Measurements from ENCODE around the gene AP2M1.

Gene AP2M1

GRCh38 chr3:184134746-184135148 is 39.9 kb upstream of the AP2M1 start:
- H3K4me3 ChIP-seq (ENCODE audit: low read depth, low read length): peak overlapping the region; percentile 96
- H3K27ac ChIP-seq: peak overlapping the region; percentile 79
- no peak for TF ChIP-seq CTCF (IDR thresholded peaks at IDR 0.05; ENCODE audit: low read depth, low read length, missing control alignments)
- no peak for DNase-seq
- peaks cover 3% of the 10 kb centered on the region for H3K36me3 ChIP-seq (replicated peaks)
- no peaks in the 10 kb centered on the region for H3K27me3 ChIP-seq (replicated peaks)
- in situ Hi-C loops (cut with HindIII; ENCODE audit: low pct_ligation_motif_present, low sequenced_read_pairs): no loop called here

GRCh38 chr3:184135149-184135910 is 39.3 kb upstream of the AP2M1 start, which contains the start of gene EIF2B5:
EIF2B5 (plus strand) TSS chr3:184135358; CDS start chr3:184135386, 28 bp downstream.
- peak; percentile 85 for DNase-seq
- TF ChIP-seq CTCF (IDR thresholded peaks at IDR 0.05; ENCODE audit: low read depth, low read length, missing control alignments): peak; percentile 50
- in situ Hi-C loops (cut with HindIII; ENCODE audit: low pct_ligation_motif_present, low sequenced_read_pairs): no loop called here
- H3K4me3 ChIP-seq (ENCODE audit: low read depth, low read length): peak within 1 kb of the TSS; percentile 96
- H3K27me3 ChIP-seq (replicated peaks): no peaks in the 10 kb centered on the region
- H3K27ac ChIP-seq: peak within 1 kb of the TSS; percentile 79
- H3K36me3 ChIP-seq (replicated peaks): peaks cover 8% of the 10 kb centered on the region

GRCh38 chr3:184135911-184136260 is 38.8 kb upstream of the AP2M1 start:
- Histone ChIP-seq H3K4me3 (ENCODE audit: low read depth, low read length) (peak overlapping the region; percentile 96), H3K36me3 (replicated peaks) (peaks cover 14% of the 10 kb centered on the region), H3K27me3 (replicated peaks) (no peaks in the 10 kb centered on the region), H3K27ac (no peak overlapping the region)
- DNase-seq: no peak
- in situ Hi-C loops (cut with HindIII; ENCODE audit: low pct_ligation_motif_present, low sequenced_read_pairs): no loop called here
- TF ChIP-seq CTCF (IDR thresholded peaks at IDR 0.05; ENCODE audit: low read depth, low read length, missing control alignments): no peak

- H3K36me3 ChIP-seq (replicated peaks): peaks cover 54% of the 10 kb centered on the region
- H3K4me3 ChIP-seq (ENCODE audit: low read depth, low read length): no peak overlapping the region
- DNase-seq: no peak
- H3K27me3 ChIP-seq (replicated peaks): no peaks in the 10 kb centered on the region
- no peak overlapping the region for H3K27ac ChIP-seq
- in situ Hi-C loops (cut with HindIII; ENCODE audit: low pct_ligation_motif_present, low sequenced_read_pairs): no loop called here
- TF ChIP-seq CTCF (IDR thresholded peaks at IDR 0.05; ENCODE audit: low read depth, low read length, missing control alignments): no peak
Observed at GRCh38 chr3:184140436-184140835, 34.2 kb upstream of the AP2M1 start.

- Histone ChIP-seq H3K4me3 (ENCODE audit: low read depth, low read length) (no peak overlapping the region), H3K27ac (no peak overlapping the region), H3K36me3 (replicated peaks) (peaks cover 62% of the 10 kb centered on the region), H3K27me3 (replicated peaks) (no peaks in the 10 kb centered on the region)
- no peak for DNase-seq
- in situ Hi-C loops (cut with HindIII; ENCODE audit: low pct_ligation_motif_present, low sequenced_read_pairs): no loop called here
- no peak for TF ChIP-seq CTCF (IDR thresholded peaks at IDR 0.05; ENCODE audit: low read depth, low read length, missing control alignments)
Observed at GRCh38 chr3:184142199-184142598, 32.5 kb upstream of the AP2M1 start.

GRCh38 chr3:184143327-184143726 is 31.3 kb upstream of the AP2M1 start:
- Histone ChIP-seq H3K4me3 (ENCODE audit: low read depth, low read length) (no peak overlapping the region), H3K27ac (no peak overlapping the region), H3K36me3 (replicated peaks) (peaks cover 62% of the 10 kb centered on the region), H3K27me3 (replicated peaks) (no peaks in the 10 kb centered on the region)
- in situ Hi-C loops (cut with HindIII; ENCODE audit: low pct_ligation_motif_present, low sequenced_read_pairs): no loop called here
- DNase-seq: no peak
- no peak for TF ChIP-seq CTCF (IDR thresholded peaks at IDR 0.05; ENCODE audit: low read depth, low read length, missing control alignments)

Measured in brain microvascular endothelial cell (primary cell).